ENCODE data around the gene KDELR1.

The KDELR1 gene

GRCh38 chr19:48391100-48392005, at the start of gene KDELR1:
TSS of gene KDELR1 (minus strand) at chr19:48391551. CDS start at chr19:48391358, 193 bp downstream.
- TF ChIP-seq CTCF (IDR thresholded peaks at IDR 0.05) = peak; percentile 70

- no peak for TF ChIP-seq CTCF (IDR thresholded peaks at IDR 0.05)
Measured at GRCh38 chr19:48436586-48436985, 45.2 kb upstream of the KDELR1 start.

GRCh38 chr19:48433337-48433736, 42.0 kb upstream of the KDELR1 start:
- TF ChIP-seq CTCF (IDR thresholded peaks at IDR 0.05) = no peak

- TF ChIP-seq CTCF (IDR thresholded peaks at IDR 0.05) = no peak
Measured at GRCh38 chr19:48428670-48429069, 37.3 kb upstream of the KDELR1 start.

GRCh38 chr19:48424694-48425219, 33.4 kb upstream of the KDELR1 start:
- TF ChIP-seq CTCF (IDR thresholded peaks at IDR 0.05) = no peak

- no peak for TF ChIP-seq CTCF (IDR thresholded peaks at IDR 0.05)
Measured at GRCh38 chr19:48421548-48421947, 30.2 kb upstream of the KDELR1 start.

- TF ChIP-seq CTCF (IDR thresholded peaks at IDR 0.05) = no peak
Measured at GRCh38 chr19:48419158-48419920, 28.0 kb upstream of the KDELR1 start.
